IMR-90 (cell line): ENCODE measurements around the gene TSPAN3. TPM values are rescaled to one million over a fixed set of nuclear protein-coding genes. Genes with fewer than 3 reads are reported as not detected.

ENCODE experiments used
- ATAC-seq: fragments of 200-7000 bp; cut with Tn5 transposase; 2 replicates; pipeline ENCODE4 v1.9.1; 2020; ENCODE audit warnings: low read depth, mild to moderate bottlenecking, moderate library complexity
- BruUV-seq: library from RNA; stranded (reverse); fragments of 400-500 nt; replicated peaks from 2 replicates; lab custom pipeline; 2021; lab: Mats Ljungman, UMichigan
- CTCF ChIA-PET: fragments of 300-600 bp; formaldehyde crosslinking; extraction: SDS; loops from one replicate; lab custom pipeline; 2021; ENCODE audit warnings: antibody characterized with exemption; lab: Yijun Ruan, JAX
- POLR2A ChIA-PET: fragments of 300-600 bp; sonication (Branson Sonifier 250); formaldehyde crosslinking; loops from one replicate; lab custom pipeline; 2022; ENCODE audit warnings: antibody characterized with exemption; ENCODE audit not compliant: unreplicated experiment; lab: Charles Lee
- DNase-seq: peaks from one replicate; pipeline ENCODE4 v3.0.0; 2013
- H2AFZ ChIP-seq: replicated peaks from 2 replicates; pipeline ENCODE3; 2013; ENCODE audit warnings: low read length, mild to moderate bottlenecking; ENCODE audit not compliant: poor library complexity
- H2AK5ac ChIP-seq: 2 replicates; pipeline ENCODE4 v1.6.1; 2013; ENCODE audit warnings: low read depth, low read length, inconsistent platforms
- H2AK9ac ChIP-seq: replicated peaks from 2 replicates; pipeline ENCODE3; 2013; ENCODE audit warnings: mild to moderate bottlenecking, low read depth, low read length, moderate library complexity; ENCODE audit not compliant: poor library complexity
- H2BK120ac ChIP-seq: 2 replicates; pipeline ENCODE4 v1.6.1; 2013; ENCODE audit warnings: low read depth, low read length, inconsistent platforms
- H2BK15ac ChIP-seq: 3 replicates; pipeline ENCODE4 v1.6.1; 2013; ENCODE audit warnings: low read depth, low read length, inconsistent platforms
- H2BK20ac ChIP-seq: 2 replicates; pipeline ENCODE4 v1.6.1; 2013; ENCODE audit warnings: low read depth, mild to moderate bottlenecking, inconsistent platforms, low read length, moderate library complexity
- H2BK5ac ChIP-seq: 2 replicates; pipeline ENCODE4 v1.6.1; 2013; ENCODE audit warnings: mild to moderate bottlenecking, low read depth, low read length, inconsistent platforms; ENCODE audit not compliant: poor library complexity, severe bottlenecking
- H3K14ac ChIP-seq: replicated peaks from 2 replicates; pipeline ENCODE4 v1.6.1; 2013; ENCODE audit warnings: low read depth, low read length, inconsistent platforms
- H3K18ac ChIP-seq: 2 replicates; pipeline ENCODE4 v1.6.1; 2013; ENCODE audit warnings: low read depth, low read length, control low read depth
- H3K23ac ChIP-seq: 2 replicates; pipeline ENCODE4 v1.6.1; 2013; ENCODE audit warnings: low read depth, low read length, inconsistent platforms
- H3K27ac ChIP-seq: 2 replicates; pipeline ENCODE4 v1.5.1; 2013; ENCODE audit warnings: mild to moderate bottlenecking, control low read depth, low read length; ENCODE audit not compliant: insufficient read depth
- H3K27me3 ChIP-seq: 2 replicates; pipeline ENCODE4 v1.6.1; 2013; ENCODE audit warnings: low read length; ENCODE audit not compliant: control insufficient read depth, insufficient read depth
- H3K36me3 ChIP-seq: 2 replicates; pipeline ENCODE4 v1.6.1; 2013; ENCODE audit warnings: low read length, mixed read lengths; ENCODE audit not compliant: control insufficient read depth, insufficient read depth
- H3K4ac ChIP-seq: 2 replicates; pipeline ENCODE4 v1.6.1; 2013; ENCODE audit warnings: low read depth, low read length, inconsistent platforms
- H3K4me1 ChIP-seq: 2 replicates; pipeline ENCODE4 v1.6.1; 2013; ENCODE audit warnings: low read length, mixed read lengths; ENCODE audit not compliant: control insufficient read depth, insufficient read depth
- H3K4me2 ChIP-seq: 2 replicates; pipeline ENCODE4 v1.6.1; 2013; ENCODE audit warnings: low read depth, mild to moderate bottlenecking, control low read depth, low read length, moderate library complexity
- H3K4me3 ChIP-seq: 2 replicates; pipeline ENCODE4 v1.5.1; 2013; ENCODE audit warnings: low read depth, mild to moderate bottlenecking, control low read depth, low read length, moderate library complexity; ENCODE audit not compliant: insufficient read depth
- H3K56ac ChIP-seq: 2 replicates; pipeline ENCODE4 v1.6.1; 2013; ENCODE audit warnings: low read length, inconsistent platforms; ENCODE audit not compliant: insufficient read depth; ENCODE audit errors: extremely low read depth
- H3K79me1 ChIP-seq, 2 experiments: 2 replicates each; pipeline ENCODE4 v1.6.1; 2013; ENCODE audit warnings: low read length in 2 of 2, inconsistent platforms in 1 of 2, low read depth in 1 of 2
- H3K9ac ChIP-seq: 2 replicates; pipeline ENCODE4 v1.6.1; 2013; ENCODE audit warnings: low read depth, low read length, control low read depth
- H3K9me1 ChIP-seq: 2 replicates; pipeline ENCODE4 v1.6.1; 2013; ENCODE audit warnings: low read length, inconsistent platforms; ENCODE audit not compliant: insufficient read depth
- H3K9me3 ChIP-seq: 2 replicates; pipeline ENCODE4 v1.6.1; 2013; ENCODE audit warnings: low read length; ENCODE audit not compliant: control insufficient read depth, insufficient read depth
- H4K20me1 ChIP-seq: 2 replicates; pipeline ENCODE4 v1.6.1; 2013; ENCODE audit warnings: low read length, inconsistent platforms; ENCODE audit not compliant: insufficient read depth
- H4K5ac ChIP-seq: 2 replicates; pipeline ENCODE4 v1.6.1; 2013; ENCODE audit warnings: mild to moderate bottlenecking, low read depth, low read length, control low read depth
- H4K8ac ChIP-seq, 2 experiments: 2 replicates each; pipeline ENCODE4 v1.6.1; 2013; ENCODE audit warnings: low read depth in 2 of 2, low read length in 2 of 2, control low read depth in 1 of 2, inconsistent platforms in 1 of 2
- H4K91ac ChIP-seq: 2 replicates; pipeline ENCODE4 v1.6.1; 2013; ENCODE audit warnings: low read depth, low read length, inconsistent platforms; ENCODE audit not compliant: insufficient read depth
- CHD1 ChIP-seq: IDR thresholded peaks from 2 replicates; pipeline ENCODE4 v1.6.1; 2012; ENCODE audit warnings: low read depth, low read length, improper control_type of control experiment
- MAFK ChIP-seq: IDR thresholded peaks from 2 replicates; pipeline ENCODE4 v1.6.1; 2012; ENCODE audit warnings: low read depth, low read length, improper control_type of control experiment
- WGBS, 2 experiments: methylation state at CpG; one replicate each; pipeline versions ENCODE4 v1.1.5 to v1.1.7; 2013; ENCODE audit warnings: missing lambda C conversion rate in 2 of 2; ENCODE audit not compliant: insufficient read length in 1 of 2; ENCODE audit errors: extremely low coverage in 2 of 2; 5-methylcytosine and 5-hydroxymethylcytosine counted together
- dilution Hi-C: fragments of 300-500 bp; cut with HindIII; formaldehyde crosslinking; loops from one replicate; pipeline ENCODE4 v1.14.3; 2018; ENCODE audit warnings: low sequenced_read_pairs; ENCODE audit not compliant: unreplicated experiment
- in situ Hi-C: fragments of 300-500 bp; cut with MboI; formaldehyde crosslinking; loops from 3 replicates; pipeline ENCODE4 v1.14.3; 2019; ENCODE audit warnings: low sequenced_read_pairs, inconsistent platforms, mixed read lengths
- intact Hi-C: fragments of 100-400 bp; cut with micrococcal nuclease; formaldehyde crosslinking; loops from 2 replicates; pipeline ENCODE4 v1.10.0; 2022
- polyA plus RNA-seq, 3 experiments: library from polyadenylated mRNA; depleted of rRNA; stranded (reverse); fragments of >200 nt; gene quantifications; 2 replicates each; pipeline ENCODE4 v1.2.3, GENCODE V29; 2012; ENCODE audit warnings: low replicate concordance in 1 of 3
- total RNA-seq: library from RNA; depleted of rRNA; stranded (reverse); fragments of >200 nt; gene quantifications from 2 replicates; pipeline ENCODE4 v1.2.3, GENCODE V29; 2012
- TF ChIP-seq, protein P1 (sequence below): fragments of 150-350 bp; IDR thresholded peaks from 2 replicates; pipeline ENCODE4 v1.6.1; 2017; ENCODE audit warnings: mild to moderate bottlenecking, antibody characterized with exemption, low read length, low read depth

TSPAN3 gene
- total and polyA plus RNA-seq, 2 of the 4 experiments (the other 2 are of a cell fraction) = 270 to 295 TPM

- Histone ChIP-seq H2BK20ac (no peak overlapping the region), H3K4ac (no peak overlapping the region), H2AFZ (no peak overlapping the region), H3K4me1 (no peaks in the 10 kb centered on the region), H3K18ac (no peak overlapping the region), H2BK15ac (no peak overlapping the region), H3K79me1 (no peaks in the 10 kb centered on the region), H4K8ac (no peak overlapping the region), H3K27ac (no peak overlapping the region), H3K27me3 (peaks cover 39% of the 10 kb centered on the region), H4K91ac (no peak overlapping the region), H2BK120ac (no peak overlapping the region), H3K56ac (no peak overlapping the region), H4K5ac (no peak overlapping the region), H2AK9ac (no peak overlapping the region), H3K9ac (no peak overlapping the region), H3K23ac (no peak overlapping the region), H3K9me1 (no peaks in the 10 kb centered on the region), H2BK5ac (no peak overlapping the region), H3K36me3 (no peaks in the 10 kb centered on the region), H3K4me3 (no peak overlapping the region), H4K20me1 (no peaks in the 10 kb centered on the region), H2AK5ac (no peak overlapping the region), H3K9me3 (no peaks in the 10 kb centered on the region), H3K4me2 (no peak overlapping the region), H3K14ac (no peak overlapping the region)
- BruUV-seq = no TSS peak
- dilution Hi-C loops = no loop called here
- TF ChIP-seq CHD1 (no peak), MAFK (no peak)
- TF ChIP-seq, protein P1, sequence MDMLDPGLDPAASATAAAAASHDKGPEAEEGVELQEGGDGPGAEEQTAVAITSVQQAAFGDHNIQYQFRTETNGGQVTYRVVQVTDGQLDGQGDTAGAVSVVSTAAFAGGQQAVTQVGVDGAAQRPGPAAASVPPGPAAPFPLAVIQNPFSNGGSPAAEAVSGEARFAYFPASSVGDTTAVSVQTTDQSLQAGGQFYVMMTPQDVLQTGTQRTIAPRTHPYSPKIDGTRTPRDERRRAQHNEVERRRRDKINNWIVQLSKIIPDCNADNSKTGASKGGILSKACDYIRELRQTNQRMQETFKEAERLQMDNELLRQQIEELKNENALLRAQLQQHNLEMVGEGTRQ = no peak
- DNase-seq (no peak), ATAC-seq (no peak)
- no CpG with 5 or more reads among the region's 4 CpGs for WGBS, 2 experiments
- CTCF ChIA-PET = no interaction called here
- POLR2A ChIA-PET = no interaction called here
- intact Hi-C loops = no loop called here
- in situ Hi-C loops = no loop called here
These were observed 60.1 kb downstream of the TSPAN3 start for GRCh38 chr15:77010857-77011256.
